Pancreas (tissue), 10 donors: ENCODE measurements around the gene MYO9B. TPM values are rescaled to one million over a fixed set of nuclear protein-coding genes. Genes with fewer than 3 reads are reported as not detected.
"Not testable (repeated sequence)": the region's sequence is repeated elsewhere in the genome, so short reads cannot be mapped to it uniquely, and the experiment has no call there.

Experiments used
- ATAC-seq, 4 donors: fragments of 200-7000 bp; cut with Tn5 transposase; one replicate each; pipeline versions ENCODE4 v1.8.0 to v1.9.1; 2020; ENCODE audit warnings: mild to moderate bottlenecking in 4 of 4, moderate library complexity in 4 of 4
- DNase-seq, 6 donors: peaks; one replicate each; pipeline ENCODE4 v3.0.0-alpha.2; 2020
- FAIRE-seq: peaks from 2 replicates; lab custom pipeline; 2012; peaks lifted over from hg19 to GRCh38; lab: Jason Lieb, UNC
- H3K27ac ChIP-seq, 4 donors: fragments of 200-600 bp; sonication (generic); 1 replicate in 3 of 4; 2 replicates in 1 of 4; pipeline versions ENCODE4 v1.5.0 to v1.8.0; 2020
- H3K27me3 ChIP-seq, 4 donors: fragments of 200-600 bp; one replicate each; pipeline ENCODE4 v1.8.0; 2021
- H3K36me3 ChIP-seq, 3 donors: fragments of 200-600 bp; sonication (generic) in 1 of 3; one replicate each; pipeline versions ENCODE4 v1.5.0 to v1.8.0; 2020 to 2021
- H3K4me1 ChIP-seq, 3 donors: fragments of 200-600 bp; one replicate each; pipeline ENCODE4 v1.8.0; 2021
- H3K4me3 ChIP-seq, 4 donors: fragments of 200-600 bp; sonication (generic) in 2 of 4; one replicate each; pipeline versions ENCODE4 v1.5.0 to v1.8.0; 2020 to 2021
- H3K9me3 ChIP-seq, 4 donors: fragments of 200-600 bp; one replicate each; pipeline ENCODE4 v1.8.0; 2021
- CTCF ChIP-seq, 4 donors: fragments of 200-600 bp; sonication (generic) in 3 of 4; IDR thresholded peaks; one replicate each; pipeline versions ENCODE4 v1.5.0 to v1.8.0; 2021; ENCODE audit warnings: antibody characterized with exemption in 4 of 4
- WGBS, 2 donors: extraction: QIAGEN DNeasy Blood & Tissue Kit; methylation state at CpG; one replicate each; pipeline ENCODE4 v1.1.7; 2013; 5-methylcytosine and 5-hydroxymethylcytosine counted together
- intact Hi-C, 3 donors: fragments of 100-400 bp; cut with DNase I; formaldehyde crosslinking; loops; one replicate each; pipeline versions ENCODE4 v1.11.1 to v1.14.2; 2022
- polyA plus RNA-seq, 2 donors: library from polyadenylated mRNA; stranded (reverse); fragments of 200-250 nt; gene quantifications; one replicate each; pipeline ENCODE4 v1.2.3, GENCODE V29; 2013
- total RNA-seq, 6 donors: library from RNA; stranded (reverse); fragmentation: NEBNext Ultra II Directional in 4 of 6; extraction: Animal tissue kit (Norgen Biotek cat#: 25700) in 4 of 6; gene quantifications; one replicate each; pipeline versions ENCODE4 v1.2.1 to v1.2.4, GENCODE V29; 2021 to 2023
- donor health status: healthy with polysubstance abuse.
- donor health status: DM: no; HTN: no; CAD: no; lungs with moderate emphysema.
- donor health status: DM: no; HTN: no; CAD: no.
- donor health status: control.
- donor health status: control.
- donor health status: Bipolar disorder and iron deficiency.
- donor health status: DM: yes; HTN: yes; CAD: no.
- donor health status: DM: no; HTN: no; CAD: no.
- donor health status: DM: no; HTN: no; CAD: no.
- donor health status: DM: yes; HTN: yes; CAD: no.

MYO9B gene
- total and polyA plus RNA-seq, 8 donors = 16.6 to 53.4 (median 23.4) TPM

GRCh38 chr19:17159466-17160393 lies 84.2 kb downstream of the MYO9B start:
- intact Hi-C loops = no loop called here
- Histone ChIP-seq H3K4me1 (no peaks in the 10 kb centered on the region), H3K27ac (no peak overlapping the region), H3K27me3 (no peaks in the 10 kb centered on the region), H3K4me3 (no peak overlapping the region), H3K9me3 (no peaks in the 10 kb centered on the region), H3K36me3 (peaks cover 0 to 28% (median 10%) of the 10 kb centered on the region in 3 donors)
- no peak for TF ChIP-seq CTCF (IDR thresholded peaks at IDR 0.05)
- no peak for DNase-seq
- FAIRE-seq = no peak
- no peak for ATAC-seq
- 88 to 89% methylated on average over 9 of the region's 9 CpGs for WGBS, 2 donors

- Histone ChIP-seq H3K36me3 (peaks cover 0 to 33% (median 3%) of the 10 kb centered on the region in 3 donors), H3K9me3 (no peaks in the 10 kb centered on the region), H3K4me1 (no peaks in the 10 kb centered on the region), H3K27ac (no peak overlapping the region), H3K27me3 (no peaks in the 10 kb centered on the region), H3K4me3 (no peak overlapping the region)
- ATAC-seq (no peak), DNase-seq (no peak), FAIRE-seq (no peak)
- no peak for TF ChIP-seq CTCF (IDR thresholded peaks at IDR 0.05)
- intact Hi-C loops = no loop called here
- 95 to 97% methylated on average over 18 of the region's 18 CpGs for WGBS, 2 donors
Observed at GRCh38 chr19:17160908-17161307, 85.3 kb downstream of the MYO9B start.

- ATAC-seq, DNase-seq, H3K4me3 ChIP-seq, H3K27me3 ChIP-seq, H3K27ac ChIP-seq, intact Hi-C loops, H3K9me3 ChIP-seq, H3K4me1 ChIP-seq, FAIRE-seq: not testable (repeated sequence)
- WGBS, 2 donors = 97 to 98% methylated on average over 14 of the region's 14 CpGs
- H3K36me3 ChIP-seq = peaks cover 0 to 36% (median 3%) of the 10 kb centered on the region in 3 donors
Observed at GRCh38 chr19:17162131-17162530, 86.6 kb downstream of the MYO9B start.

- intact Hi-C loops = no loop called here
- Histone ChIP-seq H3K4me1 (no peaks in the 10 kb centered on the region), H3K9me3 (no peaks in the 10 kb centered on the region), H3K4me3 (no peak overlapping the region), H3K27ac (no peak overlapping the region), H3K36me3 (peaks cover 0 to 36% (median 3%) of the 10 kb centered on the region in 3 donors), H3K27me3 (no peaks in the 10 kb centered on the region)
- WGBS, 2 donors = 90 to 93% methylated on average over 6 of the region's 6 CpGs
- ATAC-seq (no peak), DNase-seq (no peak), FAIRE-seq (no peak)
- no peak for TF ChIP-seq CTCF (IDR thresholded peaks at IDR 0.05)
Observed at GRCh38 chr19:17162580-17162979, 87.0 kb downstream of the MYO9B start.

GRCh38 chr19:17163652-17164051 lies 88.1 kb downstream of the MYO9B start:
- no peak for FAIRE-seq
- Histone ChIP-seq H3K27ac (no peak overlapping the region), H3K36me3 (peaks cover 0 to 43% (median 4%) of the 10 kb centered on the region in 3 donors), H3K9me3 (no peaks in the 10 kb centered on the region), H3K27me3 (no peaks in the 10 kb centered on the region), H3K4me3 (no peak overlapping the region), H3K4me1 (no peaks in the 10 kb centered on the region)
- TF ChIP-seq CTCF (IDR thresholded peaks at IDR 0.05) = no peak
- 97 to 98% methylated on average over 4 of the region's 4 CpGs for WGBS, 2 donors
- intact Hi-C loops = no loop called here
- DNase-seq = no peak
- no peak for ATAC-seq
